Activated T-cell treated with anti-CD3 and anti-CD28 coated beads, Interleukin-2, amount 50 U/mL, for 24 hours (primary cell): ENCODE measurements around the gene SSH2.
"Not testable (repeated sequence)": the region's sequence is repeated elsewhere in the genome, so short reads cannot be mapped to it uniquely, and the experiment has no call there.

Experiments
- DNase-seq: peaks from one replicate; pipeline ENCODE4 v3.0.0-alpha.2; 2020
- H3K27ac Mint-ChIP-seq: 2 replicates; pipeline ENCODE4 v1.8.0; 2020; ENCODE audit warnings: mild to moderate bottlenecking, mixed read lengths
- H3K27me3 Mint-ChIP-seq: 2 replicates; pipeline ENCODE4 v1.8.0; 2020; ENCODE audit warnings: mixed read lengths
- H3K36me3 Mint-ChIP-seq: 2 replicates; pipeline ENCODE4 v1.8.0; 2020; ENCODE audit warnings: low read depth, mixed read lengths
- H3K4me1 Mint-ChIP-seq: 2 replicates; pipeline ENCODE4 v1.8.0; 2020; ENCODE audit warnings: low read depth, mixed read lengths
- H3K4me3 Mint-ChIP-seq: 2 replicates; pipeline ENCODE4 v1.8.0; 2020; ENCODE audit warnings: mild to moderate bottlenecking, moderate library complexity, mixed read lengths
- H3K9me3 Mint-ChIP-seq: 2 replicates; pipeline ENCODE4 v1.8.0; 2020; ENCODE audit warnings: mixed read lengths

SSH2 gene

DNA sequence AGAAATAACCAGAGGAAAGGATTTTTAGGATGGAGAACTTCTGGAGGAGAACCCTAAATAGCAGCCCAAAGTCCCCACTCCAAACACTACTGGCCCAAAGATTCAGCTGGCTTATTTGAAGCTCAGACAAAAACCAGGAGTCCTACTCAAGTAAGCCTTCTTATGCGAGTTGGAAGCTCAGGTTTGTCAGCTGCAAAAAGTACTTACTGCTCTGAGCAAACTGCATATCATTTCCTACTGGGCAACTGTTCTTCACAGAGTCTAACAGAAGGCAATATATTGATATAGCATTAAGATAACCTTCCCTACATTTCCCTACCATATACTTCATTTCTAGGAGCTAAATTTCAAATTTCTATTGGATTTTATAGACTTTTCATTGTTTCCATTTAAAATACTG, 231.2 kb downstream of the SSH2 start:
- H3K27ac Mint-ChIP-seq, result no peak overlapping the region
- peaks cover 34% of the 10 kb centered on the region for H3K4me1 Mint-ChIP-seq
- no peak overlapping the region for H3K4me3 Mint-ChIP-seq
- H3K9me3 Mint-ChIP-seq, result no peaks in the 10 kb centered on the region
- no peaks in the 10 kb centered on the region for H3K27me3 Mint-ChIP-seq
- peaks cover 77% of the 10 kb centered on the region for H3K36me3 Mint-ChIP-seq
- no peak for DNase-seq

DNA sequence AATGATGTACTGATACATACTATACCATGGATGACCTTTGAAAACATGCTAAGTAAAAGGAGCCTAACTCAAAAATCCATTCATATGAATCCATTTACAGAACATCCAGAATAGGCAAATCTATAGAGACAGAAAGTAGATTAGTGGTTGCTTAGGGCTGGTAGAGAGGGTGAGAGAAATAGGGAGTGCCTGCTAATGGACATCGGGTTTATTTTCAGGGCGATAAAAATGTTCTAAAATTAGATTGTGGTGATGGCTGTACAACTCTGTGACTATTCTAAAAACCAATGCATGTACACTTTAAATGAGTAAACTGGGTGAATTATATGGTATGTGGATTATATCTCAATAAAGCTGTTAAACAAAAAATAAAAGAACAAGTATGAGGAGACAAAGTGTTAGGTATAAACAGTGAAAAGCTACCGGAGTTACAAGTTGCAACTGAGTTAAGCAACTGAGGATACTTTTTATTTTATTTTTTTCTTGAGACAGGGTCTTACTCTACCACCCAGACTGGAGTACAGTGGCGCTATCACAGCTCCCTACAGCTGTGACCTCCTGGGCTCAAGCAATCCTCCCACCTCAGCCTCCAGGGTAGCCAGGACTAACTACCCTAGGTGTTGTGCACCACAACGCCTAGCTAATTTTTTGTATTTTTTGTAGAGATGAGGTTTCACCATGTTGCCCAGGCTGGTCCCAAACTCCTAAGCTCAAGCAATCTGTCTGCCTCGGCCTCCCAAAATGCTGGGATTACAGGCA, 231.8 kb downstream of the SSH2 start:
- H3K4me1 Mint-ChIP-seq, result peaks cover 35% of the 10 kb centered on the region
- peak overlapping the region; percentile 42 for H3K27ac Mint-ChIP-seq
- H3K4me3 Mint-ChIP-seq, result no peak overlapping the region
- H3K9me3 Mint-ChIP-seq, result no peaks in the 10 kb centered on the region
- no peak for DNase-seq
- H3K36me3 Mint-ChIP-seq, result peaks cover 77% of the 10 kb centered on the region
- no peaks in the 10 kb centered on the region for H3K27me3 Mint-ChIP-seq

DNA sequence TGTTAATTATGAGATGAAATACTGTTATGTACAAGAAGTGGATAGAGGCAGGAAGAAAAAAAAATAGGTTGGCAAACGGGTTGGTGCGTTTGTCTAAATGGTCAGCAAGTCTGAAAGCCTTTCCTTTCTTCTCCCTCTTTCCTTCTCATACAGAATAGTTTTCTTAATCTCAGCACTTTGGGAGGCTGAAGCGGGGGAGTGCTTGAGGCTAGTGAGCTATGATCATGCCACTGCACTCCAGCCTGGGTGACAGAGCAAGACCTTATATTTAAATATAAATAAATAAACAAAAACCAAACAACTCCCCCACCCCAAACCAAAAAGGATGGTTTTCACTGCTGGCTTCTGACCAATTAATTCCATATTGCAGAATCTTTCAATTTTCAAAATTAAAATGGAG, 232.7 kb downstream of the SSH2 start:
- no peak for DNase-seq
- Mint-ChIP-seq H3K36me3 (peaks cover 76% of the 10 kb centered on the region), H3K4me3 (no peak overlapping the region), H3K4me1 (peaks cover 35% of the 10 kb centered on the region), H3K27ac (no peak overlapping the region), H3K27me3 (no peaks in the 10 kb centered on the region), H3K9me3 (no peaks in the 10 kb centered on the region)

DNA sequence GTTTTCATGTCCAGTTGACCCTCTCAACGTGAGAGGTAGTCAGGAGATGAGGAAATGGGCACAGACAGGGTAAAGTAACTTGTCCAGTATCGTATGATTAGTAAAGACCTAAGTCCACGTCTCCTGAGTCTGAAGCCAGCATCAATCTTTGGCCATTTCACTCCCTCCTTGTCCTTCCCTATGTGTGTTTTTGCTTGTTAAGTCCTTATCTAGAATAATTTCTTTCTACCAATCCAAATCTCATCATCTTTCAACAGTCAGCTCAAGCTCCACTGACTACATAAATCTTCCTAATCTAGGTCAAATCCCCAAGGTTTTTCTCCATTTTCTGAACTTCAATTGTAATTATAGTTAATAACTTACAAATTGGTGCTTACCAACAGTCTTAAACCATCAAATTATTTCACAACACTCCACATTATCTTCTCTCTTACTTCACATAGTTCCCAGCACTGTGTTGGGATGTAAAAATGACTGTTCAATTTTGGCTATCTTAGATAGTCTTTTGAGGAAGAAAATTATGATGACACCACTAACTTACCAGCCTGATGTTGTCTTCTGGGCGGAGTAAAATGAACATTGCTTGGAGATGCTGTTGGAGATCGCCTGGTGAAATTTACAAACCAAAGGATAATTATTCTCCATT, 235.0 kb downstream of the SSH2 start:
- Mint-ChIP-seq H3K4me3 (no peak overlapping the region), H3K27ac (peak overlapping the region; percentile 12), H3K27me3 (no peaks in the 10 kb centered on the region), H3K4me1 (peaks cover 42% of the 10 kb centered on the region), H3K9me3 (no peaks in the 10 kb centered on the region), H3K36me3 (peaks cover 71% of the 10 kb centered on the region)
- no peak for DNase-seq

DNA sequence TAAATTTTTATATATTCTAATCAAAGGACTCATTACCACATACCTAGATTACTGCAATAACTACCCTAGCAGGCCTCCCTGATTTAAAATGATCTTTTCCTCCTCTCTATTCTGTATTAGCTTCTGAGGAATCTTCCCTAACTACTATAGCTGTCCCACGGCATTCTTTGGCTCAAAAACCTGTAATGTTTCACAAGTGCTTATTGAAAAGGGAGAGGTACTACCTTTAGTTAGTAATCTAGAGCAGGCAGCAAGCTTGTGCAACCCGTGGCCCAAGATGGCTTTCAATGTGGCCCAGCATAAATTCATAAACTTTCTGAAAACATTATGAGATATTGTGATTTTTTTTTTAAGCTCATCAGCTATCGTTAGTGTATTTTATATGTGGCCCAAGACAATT, 236.3 kb downstream of the SSH2 start:
- Mint-ChIP-seq H3K27me3 (no peaks in the 10 kb centered on the region), H3K4me1 (peaks cover 34% of the 10 kb centered on the region), H3K36me3 (peaks cover 70% of the 10 kb centered on the region), H3K27ac (peak overlapping the region; percentile 12), H3K4me3 (no peak overlapping the region), H3K9me3 (no peaks in the 10 kb centered on the region)
- DNase-seq, result no peak

DNA sequence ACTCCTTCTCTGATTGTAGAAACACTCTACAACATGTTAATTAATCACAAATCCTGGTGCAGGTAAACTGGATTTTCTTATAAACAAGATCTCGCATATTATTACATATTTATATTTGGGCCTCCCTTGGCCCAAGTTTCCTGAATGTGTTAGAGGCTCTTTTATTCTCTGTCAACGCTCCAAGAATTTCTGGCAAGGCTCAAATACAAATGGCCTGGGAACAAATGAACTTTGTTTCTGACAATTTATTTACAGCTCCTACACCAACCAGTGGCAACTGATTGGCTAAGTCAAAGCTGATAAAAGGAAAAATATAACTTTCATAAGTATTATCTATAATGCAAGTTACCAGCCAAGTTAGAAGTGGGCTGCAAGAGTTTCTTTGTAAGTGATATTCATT, 242.4 kb downstream of the SSH2 start:
- Mint-ChIP-seq H3K9me3 (no peaks in the 10 kb centered on the region), H3K27ac (no peak overlapping the region), H3K27me3 (no peaks in the 10 kb centered on the region), H3K4me3 (no peak overlapping the region), H3K36me3 (peaks cover 64% of the 10 kb centered on the region), H3K4me1 (peaks cover 31% of the 10 kb centered on the region)
- no peak for DNase-seq

DNA sequence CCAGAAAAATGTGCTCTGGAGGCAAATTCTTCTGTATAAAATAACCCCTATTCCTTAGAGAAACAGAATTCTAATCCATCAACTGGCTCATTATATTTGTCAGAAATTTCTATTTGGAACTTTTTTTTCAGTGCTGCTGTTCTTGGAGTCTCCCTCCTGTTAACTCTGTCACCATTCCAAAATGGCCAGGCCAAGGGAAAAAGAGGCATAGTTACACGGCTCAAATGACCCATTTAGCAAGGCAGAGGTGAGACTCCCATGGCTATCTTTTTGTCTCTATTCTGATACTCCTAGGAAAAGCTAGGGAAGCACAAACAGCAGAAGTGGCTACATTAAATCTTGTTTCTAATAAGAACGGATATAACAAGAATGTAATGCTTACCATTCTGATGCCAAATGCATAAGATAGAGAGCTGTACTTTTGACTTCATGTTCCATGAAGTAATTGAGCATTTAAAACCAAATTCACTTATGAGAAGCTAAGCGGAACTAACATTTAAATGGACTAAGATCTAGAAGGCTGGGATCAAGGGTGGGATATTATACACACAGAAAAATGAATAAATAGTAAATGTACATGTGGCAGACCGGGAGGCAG, 242.9 kb downstream of the SSH2 start:
- peaks cover 61% of the 10 kb centered on the region for H3K36me3 Mint-ChIP-seq
- no peak overlapping the region for H3K4me3 Mint-ChIP-seq
- H3K27ac Mint-ChIP-seq, result no peak overlapping the region
- no peak for DNase-seq
- peaks cover 33% of the 10 kb centered on the region for H3K4me1 Mint-ChIP-seq
- H3K27me3 Mint-ChIP-seq, result no peaks in the 10 kb centered on the region
- no peaks in the 10 kb centered on the region for H3K9me3 Mint-ChIP-seq

DNA sequence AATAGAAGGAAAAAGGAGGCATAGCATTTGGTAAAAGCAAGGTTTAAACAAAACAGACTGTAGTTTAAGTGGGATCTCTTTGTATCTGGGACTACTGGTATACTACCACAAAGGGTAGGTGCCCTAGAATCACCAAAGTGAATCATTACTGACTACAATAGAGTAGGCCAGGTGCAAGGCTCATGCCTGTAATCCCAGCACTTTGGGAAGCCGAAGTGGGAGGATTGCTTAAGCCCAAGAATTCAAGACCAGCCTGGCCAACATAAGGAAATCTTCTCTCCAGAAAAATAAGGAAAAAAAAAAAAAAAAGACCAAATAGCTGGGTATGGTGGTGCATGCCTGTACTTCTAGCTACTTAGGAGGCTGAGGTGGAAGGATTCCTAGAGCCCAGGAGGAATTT, 246.5 kb downstream of the SSH2 start:
- Mint-ChIP-seq H3K27ac (peak overlapping the region; percentile 33), H3K27me3 (no peaks in the 10 kb centered on the region), H3K36me3 (peaks cover 59% of the 10 kb centered on the region), H3K9me3 (no peaks in the 10 kb centered on the region), H3K4me3 (no peak overlapping the region), H3K4me1 (peaks cover 26% of the 10 kb centered on the region)
- DNase-seq, result no peak

DNA sequence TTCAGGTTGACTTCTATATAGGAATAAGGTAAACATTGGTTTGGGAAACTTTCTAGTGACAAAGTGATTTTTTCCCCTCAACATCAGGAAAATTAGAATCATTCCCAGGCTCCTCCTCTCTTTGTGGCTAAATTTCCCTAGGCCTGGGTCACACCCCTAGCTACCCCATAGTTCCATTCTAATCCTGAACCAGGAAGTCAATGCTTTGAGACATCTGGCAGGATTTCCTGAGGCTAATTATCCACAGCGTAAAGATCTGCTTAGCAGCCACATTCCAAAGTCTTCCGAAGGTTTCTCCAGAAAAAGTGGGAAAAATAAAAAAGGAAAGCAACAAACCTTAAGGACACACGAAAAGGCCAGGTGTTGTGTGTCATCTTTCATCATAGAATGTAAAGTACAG, 247.0 kb downstream of the SSH2 start:
- H3K36me3 Mint-ChIP-seq, result peaks cover 59% of the 10 kb centered on the region
- peak overlapping the region; percentile 49 for H3K27ac Mint-ChIP-seq
- no peaks in the 10 kb centered on the region for H3K27me3 Mint-ChIP-seq
- no peak for DNase-seq
- no peaks in the 10 kb centered on the region for H3K9me3 Mint-ChIP-seq
- peaks cover 26% of the 10 kb centered on the region for H3K4me1 Mint-ChIP-seq
- H3K4me3 Mint-ChIP-seq, result no peak overlapping the region

DNA sequence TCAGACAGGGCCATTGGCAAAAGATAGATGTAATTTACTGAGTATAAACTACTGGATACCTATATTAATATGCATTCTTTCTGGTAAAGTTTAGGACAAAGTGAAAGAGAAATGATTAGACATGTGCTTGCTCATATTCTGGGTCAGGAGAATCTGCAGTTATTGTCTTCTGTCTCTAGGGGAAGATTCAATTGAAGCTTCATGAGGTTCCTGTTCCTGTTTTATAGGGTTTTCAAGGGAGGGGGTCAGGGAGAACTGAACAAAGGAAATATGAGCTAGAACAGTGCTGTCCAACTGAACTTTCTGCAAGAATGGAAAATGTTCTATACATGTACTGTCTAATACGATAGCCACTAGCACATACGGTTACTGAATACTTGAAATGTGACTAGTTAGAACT, 248.0 kb downstream of the SSH2 start:
- Mint-ChIP-seq H3K4me1 (peaks cover 32% of the 10 kb centered on the region), H3K27me3 (no peaks in the 10 kb centered on the region), H3K4me3 (no peak overlapping the region), H3K9me3 (no peaks in the 10 kb centered on the region), H3K27ac (peak overlapping the region; percentile 60), H3K36me3 (peaks cover 57% of the 10 kb centered on the region)
- no peak for DNase-seq

DNA sequence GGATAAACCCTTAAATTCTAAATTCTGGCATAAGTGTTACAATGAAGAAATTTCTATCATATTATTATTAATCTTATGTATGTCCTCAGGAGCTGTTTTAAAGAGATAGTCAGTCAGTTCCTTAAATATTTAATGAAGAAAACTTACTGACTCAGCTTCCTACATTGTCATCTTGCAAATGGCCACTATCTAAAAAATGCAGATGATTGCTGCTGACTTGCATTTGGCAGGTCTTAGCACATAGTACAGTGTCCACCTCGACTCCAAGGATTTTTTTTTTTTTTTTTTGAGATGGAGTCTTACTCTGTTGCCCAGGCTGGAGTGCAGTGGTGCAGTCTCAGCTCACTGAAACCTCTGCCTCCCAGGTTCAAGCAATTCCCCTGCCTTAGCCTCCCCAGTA, 252.2 kb downstream of the SSH2 start:
- H3K4me3 Mint-ChIP-seq, result no peak overlapping the region
- H3K27ac Mint-ChIP-seq, result peak overlapping the region; percentile 84
- no peaks in the 10 kb centered on the region for H3K27me3 Mint-ChIP-seq
- DNase-seq, result no peak
- peaks cover 68% of the 10 kb centered on the region for H3K36me3 Mint-ChIP-seq
- no peaks in the 10 kb centered on the region for H3K9me3 Mint-ChIP-seq
- peaks cover 43% of the 10 kb centered on the region for H3K4me1 Mint-ChIP-seq

DNA sequence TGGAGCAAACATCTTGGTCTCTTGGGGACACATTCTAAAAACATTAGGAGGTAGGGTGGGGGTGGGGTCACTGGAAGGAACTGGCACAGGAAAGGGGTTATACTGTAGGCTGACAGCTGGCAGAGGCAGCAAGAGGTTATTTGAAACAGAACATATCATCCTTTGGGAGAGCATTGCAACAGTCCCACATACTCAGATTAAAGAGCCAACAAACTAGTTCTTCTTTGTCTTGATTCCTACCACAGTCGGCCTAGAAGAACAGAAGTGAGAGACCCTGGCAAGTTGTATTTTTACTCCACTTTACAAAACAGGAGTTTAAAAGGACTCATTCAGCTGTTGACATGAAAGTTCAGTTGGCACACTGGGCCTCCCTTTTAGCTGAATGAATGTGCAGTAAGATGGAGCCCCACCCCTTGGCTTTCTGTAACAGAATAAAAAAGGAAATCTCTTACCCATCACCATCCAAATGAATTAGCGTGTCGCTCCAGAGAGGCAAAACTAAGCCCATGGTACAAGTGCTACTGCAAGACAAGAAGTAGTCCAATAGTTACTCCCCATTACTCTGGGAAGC, 252.7 kb downstream of the SSH2 start:
- no peaks in the 10 kb centered on the region for H3K9me3 Mint-ChIP-seq
- H3K4me1 Mint-ChIP-seq, result peaks cover 41% of the 10 kb centered on the region
- H3K27ac Mint-ChIP-seq, result peak overlapping the region; percentile 84
- H3K36me3 Mint-ChIP-seq, result peaks cover 72% of the 10 kb centered on the region
- DNase-seq, result no peak
- H3K27me3 Mint-ChIP-seq, result no peaks in the 10 kb centered on the region
- no peak overlapping the region for H3K4me3 Mint-ChIP-seq

DNA sequence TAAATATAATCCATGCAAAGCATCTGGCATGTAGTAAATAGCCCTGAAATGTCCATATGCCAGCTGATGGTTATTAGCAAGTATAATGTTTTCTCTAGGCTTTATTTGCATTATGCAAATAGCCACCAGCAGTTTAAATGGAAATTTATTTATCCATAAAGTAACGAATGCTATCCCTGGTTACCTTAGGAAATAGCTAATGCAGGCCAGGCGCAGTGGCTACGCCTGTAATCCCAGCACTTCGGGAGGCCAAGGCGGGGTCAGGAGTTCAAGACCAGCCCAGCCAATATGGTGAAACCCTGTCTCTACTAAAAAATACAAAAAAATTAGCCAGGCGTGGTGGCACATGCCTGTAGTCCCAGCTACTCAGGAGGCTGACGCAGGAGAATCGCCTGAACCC, 254.1 kb downstream of the SSH2 start:
- peaks cover 36% of the 10 kb centered on the region for H3K4me1 Mint-ChIP-seq
- not testable (repeated sequence) for H3K27ac Mint-ChIP-seq, DNase-seq, H3K4me3 Mint-ChIP-seq, H3K9me3 Mint-ChIP-seq, H3K27me3 Mint-ChIP-seq
- H3K36me3 Mint-ChIP-seq, result peaks cover 78% of the 10 kb centered on the region

DNA sequence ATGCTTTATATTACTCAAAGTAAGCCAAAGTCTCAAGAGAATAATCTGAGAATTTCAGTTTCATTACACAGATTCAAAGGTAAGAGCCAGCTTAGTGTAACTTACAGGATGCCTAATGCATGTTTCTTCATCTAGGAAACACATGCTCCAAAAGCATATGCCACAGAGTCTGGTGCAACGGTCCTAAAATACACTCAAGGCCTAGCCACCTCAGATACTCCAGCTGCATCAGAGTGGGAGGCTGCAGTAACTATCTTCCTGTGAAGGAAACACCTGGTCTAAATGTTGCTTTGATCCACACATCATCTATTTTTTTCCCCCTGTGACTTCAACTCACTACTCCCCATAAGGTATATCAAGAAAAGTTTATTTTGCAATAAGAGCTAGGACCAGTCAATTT, 255.7 kb downstream of the SSH2 start:
- Mint-ChIP-seq H3K4me3 (no peak overlapping the region), H3K9me3 (no peaks in the 10 kb centered on the region), H3K27me3 (no peaks in the 10 kb centered on the region), H3K36me3 (peaks cover 80% of the 10 kb centered on the region), H3K27ac (peak overlapping the region; percentile 75), H3K4me1 (peaks cover 34% of the 10 kb centered on the region)
- DNase-seq, result no peak

DNA sequence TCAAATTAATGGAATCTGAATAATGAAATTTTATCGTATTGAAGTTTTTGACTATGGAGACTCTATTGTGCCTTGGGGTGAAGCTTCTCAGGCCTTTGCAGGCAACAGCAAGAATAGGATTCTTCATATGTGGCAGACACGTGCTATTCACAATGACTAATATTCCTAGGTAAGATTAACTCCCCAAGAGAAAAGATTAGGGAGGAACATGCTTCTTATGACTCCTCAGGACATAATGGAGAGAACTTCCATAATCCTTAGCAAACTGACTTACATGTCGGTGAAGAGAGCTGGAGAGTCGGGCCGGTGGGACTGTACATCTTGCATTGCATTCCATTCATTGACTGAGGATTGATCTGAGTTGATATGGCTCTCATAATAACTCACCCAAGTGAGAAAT, 258.4 kb downstream of the SSH2 start:
- DNase-seq, result no peak
- Mint-ChIP-seq H3K27ac (peak overlapping the region; percentile 14), H3K9me3 (no peaks in the 10 kb centered on the region), H3K36me3 (peaks cover 89% of the 10 kb centered on the region), H3K4me1 (peaks cover 39% of the 10 kb centered on the region), H3K4me3 (no peak overlapping the region), H3K27me3 (no peaks in the 10 kb centered on the region)
